Right cardiac atrium (tissue), 5 donors: ENCODE results near the gene IQSEC1. TPM values are rescaled to one million over a fixed set of nuclear protein-coding genes. Genes with fewer than 3 reads are reported as not detected.

Experiments
- ATAC-seq, 2 donors: fragments of 200-7000 bp; cut with Tn5 transposase; one replicate each; pipeline versions ENCODE4 v1.8.0 to v1.9.1; 2020; ENCODE audit warnings: moderate library complexity in 2 of 2, mild to moderate bottlenecking in 1 of 2
- DNase-seq, 3 donors: peaks; one replicate each; pipeline ENCODE4 v3.0.0-alpha.2; 2020
- H3K27ac ChIP-seq: one replicate; pipeline ENCODE4 v1.5.1; 2013; ENCODE audit warnings: mild to moderate bottlenecking, low read length, control low read depth, moderate library complexity
- H3K27me3 ChIP-seq: one replicate; pipeline ENCODE4 v1.6.1; 2013; ENCODE audit not compliant: control insufficient read depth, insufficient read depth
- H3K4me1 ChIP-seq: one replicate; pipeline ENCODE4 v1.6.1; 2013; ENCODE audit warnings: low read length; ENCODE audit not compliant: control insufficient read depth, insufficient read depth
- H3K4me3 ChIP-seq: one replicate; pipeline ENCODE4 v1.5.1; 2013; ENCODE audit warnings: low read length, control low read depth
- H3K9me3 ChIP-seq: one replicate; pipeline ENCODE4 v1.6.1; 2013; ENCODE audit warnings: low read length; ENCODE audit not compliant: control insufficient read depth
- WGBS: extraction: QIAGEN DNeasy Blood & Tissue Kit; methylation state at CpG from one replicate; pipeline ENCODE4 v1.1.7; 2013; 5-methylcytosine and 5-hydroxymethylcytosine counted together
- intact Hi-C, 4 donors: fragments of 100-400 bp; cut with DNase I; formaldehyde crosslinking; loops; one replicate each; pipeline versions ENCODE4 v1.11.0 to v1.14.0; 2022 to 2023
- polyA plus RNA-seq: library from polyadenylated mRNA; stranded (reverse); fragments of 200-250 nt; gene quantifications from one replicate; pipeline ENCODE4 v1.2.3, GENCODE V29; 2013
- total RNA-seq, 4 donors: library from RNA; stranded (reverse); fragmentation: NEBNext Ultra II Directional; extraction: Animal tissue kit (Norgen Biotek cat#: 25700); gene quantifications; one replicate each; pipeline ENCODE4 v1.2.1, GENCODE V29; 2021
- donor health status: healthy with polysubstance abuse.
- donor health status: DM: no; HTN: yes; CAD: no.
- donor health status: DM: no; HTN: no; CAD: no.
- donor health status: DM: no; HTN: yes; CAD: no; lungs with severe emphysema.
- donor health status: DM: yes; HTN: yes; CAD: no.

The IQSEC1 gene
- total and polyA plus RNA-seq, 5 donors = 31.1 to 72.6 (median 61.9) TPM

DNA sequence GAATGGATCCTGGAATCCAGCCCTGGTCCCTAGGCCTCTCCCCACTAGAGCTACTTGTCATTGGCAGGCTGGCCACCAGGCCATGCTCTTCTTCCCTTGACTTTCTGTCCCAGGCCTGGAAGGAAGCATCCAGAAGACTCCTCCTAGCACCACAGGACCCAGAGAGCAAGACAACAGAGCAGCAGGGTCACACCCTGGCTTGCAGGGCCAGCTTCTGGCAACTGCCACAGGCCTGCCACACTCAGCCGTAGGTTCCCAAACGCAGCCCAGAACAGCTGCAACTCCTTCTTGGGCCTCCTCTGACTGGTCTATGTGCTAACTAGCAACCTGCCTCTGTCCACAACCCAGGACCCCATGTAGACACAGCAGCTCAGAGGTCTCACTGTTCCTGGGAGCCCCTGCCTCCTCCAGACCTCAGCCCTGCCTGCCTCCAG lies 195.1 kb downstream of the IQSEC1 start:
- Histone ChIP-seq H3K4me1 (no peaks in the 10 kb centered on the region), H3K4me3 (no peak overlapping the region), H3K27ac (no peak overlapping the region), H3K27me3 (no peaks in the 10 kb centered on the region), H3K9me3 (no peaks in the 10 kb centered on the region)
- 80% methylated on average over 2 of the region's 2 CpGs for WGBS
- intact Hi-C loops = loop anchor here in 1 of 4 donors (10.0 kb wide), 1 partner anchor 963 kb away; no protein-coding TSS in a partner anchor
- ATAC-seq = no peak
- DNase-seq = no peak

DNA sequence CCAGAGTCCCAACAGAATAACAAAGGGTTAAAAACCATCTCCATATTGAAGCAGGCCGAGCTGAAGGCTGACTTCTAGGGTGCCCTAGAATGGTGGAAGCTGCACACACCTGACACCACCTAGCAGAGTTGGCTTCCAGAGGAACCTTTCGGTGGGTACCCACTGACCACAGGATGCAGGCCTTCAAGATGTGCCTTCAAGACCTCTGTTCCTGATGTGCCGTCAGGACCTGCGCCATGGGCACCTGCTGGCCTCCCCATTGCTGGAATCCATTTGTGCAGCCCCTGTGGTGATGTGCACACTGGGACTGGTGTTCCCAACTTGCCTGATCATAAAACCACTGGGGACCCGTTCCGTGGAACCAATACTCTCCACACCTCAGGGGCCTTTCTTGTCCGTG lies 196.2 kb downstream of the IQSEC1 start:
- ATAC-seq (no peak), DNase-seq (no peak)
- H3K9me3 ChIP-seq = no peaks in the 10 kb centered on the region
- 93% methylated on average over 7 of the region's 7 CpGs for WGBS
- H3K4me1 ChIP-seq = no peaks in the 10 kb centered on the region
- no peak overlapping the region for H3K27ac ChIP-seq
- intact Hi-C loops = loop anchor here in 1 of 4 donors (10.0 kb wide), 1 partner anchor 962 kb away; no protein-coding TSS in a partner anchor
- H3K4me3 ChIP-seq = no peak overlapping the region
- H3K27me3 ChIP-seq = no peaks in the 10 kb centered on the region

DNA sequence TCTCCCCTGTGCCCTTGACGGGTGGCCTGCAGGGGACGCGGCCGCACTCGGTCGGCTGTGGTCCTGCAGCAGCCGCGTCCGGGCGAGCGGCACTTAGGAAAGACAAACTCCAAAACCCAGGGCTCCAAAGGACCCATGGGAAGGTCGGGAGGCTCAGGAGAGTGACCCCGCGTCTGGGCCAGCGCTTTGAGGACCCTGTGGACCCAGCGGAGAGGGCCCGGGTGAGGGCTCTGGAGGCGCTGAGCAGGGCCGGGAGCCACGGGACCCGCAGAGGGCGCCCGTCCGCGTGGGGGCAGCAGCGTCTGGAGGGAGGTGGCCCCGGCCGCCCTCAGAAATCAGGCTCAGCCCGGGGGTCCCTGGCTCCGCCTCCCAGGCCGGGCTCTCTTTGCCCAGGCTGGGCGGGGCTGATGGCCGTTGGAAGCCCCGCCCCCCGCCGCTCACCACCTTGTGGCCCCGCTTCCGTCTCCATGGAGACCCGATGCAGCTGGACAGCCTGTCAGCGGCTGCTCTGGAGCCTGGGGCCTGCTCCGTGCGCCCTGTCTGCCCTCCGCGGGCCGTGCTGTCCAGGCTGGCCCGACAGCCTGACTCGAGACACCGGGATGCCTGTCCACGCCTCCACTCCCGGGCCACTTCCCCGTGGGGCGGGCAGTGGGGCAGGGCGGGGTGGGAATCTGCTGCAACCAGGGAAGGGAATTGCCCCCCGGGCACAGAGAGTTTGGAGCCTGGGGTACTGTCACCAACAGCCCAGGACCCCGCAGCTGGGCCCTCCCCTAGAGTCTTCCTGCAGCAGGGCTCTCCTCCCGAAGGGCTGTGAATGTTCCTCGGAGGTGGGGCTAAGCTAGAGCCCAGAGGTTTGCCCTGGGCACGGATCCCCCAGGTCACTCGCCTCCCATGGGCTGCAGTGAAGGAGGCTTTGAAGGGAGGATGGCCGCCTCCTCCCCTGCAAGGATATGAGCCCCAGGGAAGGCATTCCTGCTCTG lies 197.1 kb downstream of the IQSEC1 start:
- Histone ChIP-seq H3K9me3 (no peaks in the 10 kb centered on the region), H3K4me1 (no peaks in the 10 kb centered on the region), H3K27me3 (no peaks in the 10 kb centered on the region), H3K27ac (no peak overlapping the region), H3K4me3 (no peak overlapping the region)
- intact Hi-C loops = loop anchor here in 1 of 4 donors (10.0 kb wide), 1 partner anchor 961 kb away; no protein-coding TSS in a partner anchor
- ATAC-seq = peak; percentile 80 to 83
- DNase-seq = peak; percentile 61 to 86 (median 80)
- WGBS = 23% methylated on average over 60 of the region's 60 CpGs

DNA sequence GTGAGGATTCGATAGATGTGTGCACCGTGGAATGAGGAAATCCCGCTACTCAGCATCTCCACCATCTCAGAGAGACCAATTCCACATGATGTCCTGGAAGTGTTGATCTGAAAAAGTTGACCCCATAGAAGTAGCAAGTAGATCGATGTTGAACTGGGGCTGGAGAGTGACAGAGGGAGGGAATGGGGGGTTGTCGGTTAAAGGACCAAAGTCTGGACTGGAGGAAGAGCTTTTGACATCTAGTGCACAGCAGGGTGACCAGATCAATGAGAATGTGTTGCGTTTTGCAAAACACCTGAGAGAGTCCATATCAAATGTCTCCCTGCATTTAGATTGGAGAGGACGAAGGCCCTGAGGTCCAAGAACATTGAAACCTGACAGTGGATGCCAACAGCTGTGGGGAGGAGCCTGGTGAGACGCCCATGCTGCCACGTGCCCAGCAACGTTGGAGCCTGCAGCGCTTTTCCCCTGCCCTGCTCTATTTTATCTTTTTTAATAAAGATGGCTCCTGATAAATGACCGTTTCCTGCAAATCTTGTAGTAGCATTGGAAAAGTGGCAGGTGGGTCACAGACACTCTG lies 201.7 kb downstream of the IQSEC1 start:
- DNase-seq = no peak
- Histone ChIP-seq H3K9me3 (no peaks in the 10 kb centered on the region), H3K27me3 (no peaks in the 10 kb centered on the region), H3K4me1 (no peaks in the 10 kb centered on the region), H3K4me3 (no peak overlapping the region), H3K27ac (no peak overlapping the region)
- no peak for ATAC-seq
- intact Hi-C loops = loop anchor here in 1 of 4 donors (10.0 kb wide), 1 partner anchor 957 kb away; no protein-coding TSS in a partner anchor
- 81% methylated on average over 12 of the region's 12 CpGs for WGBS

DNA sequence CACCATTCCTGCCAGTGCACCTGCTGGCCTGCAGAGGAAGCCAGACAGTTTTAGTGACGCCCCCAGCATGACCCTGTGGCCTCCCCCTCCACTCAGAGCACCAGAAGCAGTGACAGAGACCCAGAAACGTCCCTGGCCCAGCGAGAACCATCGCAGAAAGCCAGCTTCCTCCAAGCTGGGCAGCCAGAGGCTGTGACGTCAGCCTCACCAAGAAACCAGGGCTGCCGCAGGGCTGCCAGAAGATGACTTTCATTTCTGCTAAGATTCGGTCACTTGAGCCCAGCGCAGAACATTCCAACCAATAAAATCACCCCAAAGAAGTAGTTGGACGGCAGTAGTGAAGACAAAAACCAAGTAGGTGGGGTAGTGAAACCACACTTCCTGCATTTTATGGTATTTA lies 202.3 kb downstream of the IQSEC1 start:
- no peak overlapping the region for H3K27ac ChIP-seq
- WGBS = 51% methylated on average over 9 of the region's 9 CpGs
- intact Hi-C loops = loop anchor here in 1 of 4 donors (10.0 kb wide), 1 partner anchor 956 kb away; no protein-coding TSS in a partner anchor
- DNase-seq (peak; percentile 77 to 89 (median 81)), ATAC-seq (no peak)
- H3K4me1 ChIP-seq = no peaks in the 10 kb centered on the region
- H3K27me3 ChIP-seq = no peaks in the 10 kb centered on the region
- H3K4me3 ChIP-seq = no peak overlapping the region
- no peaks in the 10 kb centered on the region for H3K9me3 ChIP-seq

DNA sequence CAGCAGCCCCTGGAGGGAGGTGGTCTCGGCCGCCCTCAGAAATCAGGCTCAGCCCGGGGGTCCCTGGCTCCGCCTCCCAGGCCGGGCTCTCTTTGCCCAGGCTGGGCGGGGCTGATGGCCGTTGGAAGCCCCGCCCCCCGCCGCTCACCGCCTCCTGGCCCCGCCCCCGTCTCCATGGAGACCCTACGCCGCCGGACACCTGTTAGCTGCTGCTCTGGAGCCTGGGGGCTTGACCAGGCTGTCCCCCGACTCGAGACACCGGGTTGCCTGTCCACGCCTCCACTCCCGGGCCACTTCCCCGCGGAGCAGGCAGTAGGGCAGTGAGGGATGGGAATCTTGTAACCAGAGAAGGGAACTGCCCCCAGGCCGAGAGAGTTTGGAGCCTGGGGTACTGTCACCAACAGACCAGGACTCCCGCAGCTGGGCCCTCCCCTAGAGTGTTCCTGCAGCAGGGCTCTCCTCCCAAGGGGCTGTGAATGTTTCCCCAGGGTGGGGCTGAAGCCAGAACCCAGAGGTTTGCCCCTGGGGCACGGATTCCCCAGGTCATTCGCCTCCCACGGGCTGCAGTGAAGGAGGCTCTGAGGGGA lies 204.1 kb downstream of the IQSEC1 start:
- WGBS = 15% methylated on average over 28 of the region's 28 CpGs
- ATAC-seq = peak; percentile 71 to 73
- DNase-seq = peak; percentile 60 to 87 (median 79)
- Histone ChIP-seq H3K27me3 (no peaks in the 10 kb centered on the region), H3K9me3 (no peaks in the 10 kb centered on the region), H3K4me3 (peak overlapping the region; percentile 21), H3K4me1 (no peaks in the 10 kb centered on the region), H3K27ac (no peak overlapping the region)
- intact Hi-C loops = loop anchor here in 1 of 4 donors (10.0 kb wide), 1 partner anchor 734 kb away; no protein-coding TSS in a partner anchor

DNA sequence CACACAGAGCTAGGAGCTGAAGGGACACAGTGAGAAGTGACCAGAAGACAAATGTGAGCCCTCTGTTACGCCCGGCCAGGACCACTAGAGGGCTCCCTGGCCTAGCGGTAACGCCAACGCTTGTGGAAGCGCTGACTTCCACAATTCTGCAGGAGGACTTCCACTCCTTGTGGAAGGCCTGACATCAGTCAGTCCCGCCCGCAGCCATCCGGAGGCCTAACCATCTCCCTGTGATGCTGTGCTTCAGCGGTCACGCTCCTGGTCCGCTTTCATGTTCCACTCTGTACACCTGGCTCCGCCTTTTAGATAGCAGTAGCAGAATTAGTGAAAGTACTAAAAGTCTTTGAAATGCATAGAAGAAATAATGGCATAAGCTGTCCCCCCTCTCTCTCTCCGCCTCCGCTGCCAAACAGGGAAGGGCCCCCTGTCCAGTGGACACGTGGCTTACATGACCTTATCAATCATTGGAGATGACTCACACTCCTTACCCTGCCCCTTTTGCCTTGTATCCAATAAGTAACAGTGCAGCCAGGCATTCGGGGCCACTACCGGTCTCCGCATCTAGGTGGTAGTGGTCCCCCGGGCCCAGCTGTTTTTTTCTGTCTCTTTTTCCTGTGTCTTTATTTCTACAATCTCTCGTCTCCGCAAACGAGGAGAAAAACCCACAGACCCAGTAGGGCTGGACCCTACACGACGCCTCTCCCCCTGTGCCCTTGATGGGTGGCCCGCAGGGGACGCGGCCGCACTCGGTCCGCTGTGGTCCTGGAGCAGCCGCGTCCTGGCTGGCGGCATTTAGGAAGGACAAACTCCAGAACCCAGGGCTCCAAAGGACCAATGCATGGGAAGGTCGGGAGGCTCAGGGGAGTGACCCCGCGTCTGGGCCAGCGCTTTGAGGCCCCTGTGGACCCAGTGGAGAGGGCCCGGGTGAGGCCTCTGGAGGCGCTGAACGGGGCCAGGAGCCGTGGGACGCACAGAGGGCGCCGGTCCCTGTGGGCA lies 204.9 kb downstream of the IQSEC1 start:
- Histone ChIP-seq H3K4me3 (peak overlapping the region; percentile 21), H3K27ac (no peak overlapping the region), H3K9me3 (no peaks in the 10 kb centered on the region), H3K27me3 (no peaks in the 10 kb centered on the region), H3K4me1 (no peaks in the 10 kb centered on the region)
- ATAC-seq (peak; percentile 91 to 92), DNase-seq (peak; percentile 87 to 94 (median 92))
- intact Hi-C loops = loop anchor here in 1 of 4 donors (10.0 kb wide), 1 partner anchor 734 kb away; no protein-coding TSS in a partner anchor
- 29% methylated on average over 45 of the region's 45 CpGs for WGBS

DNA sequence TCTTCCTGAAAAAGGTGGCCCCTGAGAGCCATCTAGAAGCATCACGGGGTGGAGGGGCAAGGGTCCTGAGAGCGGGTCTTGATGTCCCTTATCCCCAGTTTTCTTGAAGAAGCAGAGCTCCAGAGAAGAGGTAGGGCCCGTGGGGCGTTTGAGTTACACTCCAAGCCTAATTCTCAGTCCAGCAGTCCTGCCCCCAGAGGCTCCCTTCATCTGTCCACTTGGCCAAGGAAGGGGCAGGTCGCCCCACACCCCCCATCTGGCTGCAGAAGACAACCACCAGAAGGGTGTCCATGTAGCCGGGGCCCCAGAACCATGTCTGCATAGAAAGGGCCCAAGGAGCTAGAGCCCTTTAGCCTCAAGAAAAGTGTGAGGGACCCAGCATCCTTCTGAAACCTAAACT lies 206.4 kb downstream of the IQSEC1 start:
- H3K27me3 ChIP-seq = no peaks in the 10 kb centered on the region
- no peak overlapping the region for H3K4me3 ChIP-seq
- DNase-seq (no peak), ATAC-seq (no peak)
- intact Hi-C loops = loop anchor here in 1 of 4 donors (10.0 kb wide), 1 partner anchor 732 kb away; no protein-coding TSS in a partner anchor
- no peak overlapping the region for H3K27ac ChIP-seq
- WGBS = 83% methylated on average over 6 of the region's 6 CpGs
- H3K4me1 ChIP-seq = no peaks in the 10 kb centered on the region
- H3K9me3 ChIP-seq = no peaks in the 10 kb centered on the region

DNA sequence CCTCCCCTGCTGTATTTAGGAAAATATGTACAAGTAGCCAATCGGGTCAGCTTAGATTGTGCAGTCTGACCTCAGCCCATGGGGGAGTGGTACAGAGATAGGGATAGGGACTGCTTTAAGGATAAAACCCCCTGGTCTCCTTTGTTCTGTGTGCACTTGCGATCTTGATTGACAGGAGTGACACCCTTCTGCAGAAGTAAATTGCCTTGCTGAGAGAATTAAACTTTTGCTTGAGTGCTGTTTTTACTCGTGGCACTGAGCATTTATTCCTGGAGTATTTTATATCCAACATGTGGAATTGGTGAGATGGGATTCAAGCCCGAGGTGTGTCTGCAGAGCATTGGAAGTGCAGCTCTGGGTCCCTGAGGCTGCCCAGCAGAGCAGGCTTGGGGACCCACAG lies 208.0 kb downstream of the IQSEC1 start:
- no peak for ATAC-seq
- no peak overlapping the region for H3K4me3 ChIP-seq
- WGBS = 92% methylated on average over 4 of the region's 4 CpGs
- no peak for DNase-seq
- intact Hi-C loops = loop anchor here in 1 of 4 donors (10.0 kb wide), 1 partner anchor 730 kb away; no protein-coding TSS in a partner anchor
- no peaks in the 10 kb centered on the region for H3K4me1 ChIP-seq
- H3K27ac ChIP-seq = no peak overlapping the region
- H3K27me3 ChIP-seq = no peaks in the 10 kb centered on the region
- H3K9me3 ChIP-seq = no peaks in the 10 kb centered on the region

DNA sequence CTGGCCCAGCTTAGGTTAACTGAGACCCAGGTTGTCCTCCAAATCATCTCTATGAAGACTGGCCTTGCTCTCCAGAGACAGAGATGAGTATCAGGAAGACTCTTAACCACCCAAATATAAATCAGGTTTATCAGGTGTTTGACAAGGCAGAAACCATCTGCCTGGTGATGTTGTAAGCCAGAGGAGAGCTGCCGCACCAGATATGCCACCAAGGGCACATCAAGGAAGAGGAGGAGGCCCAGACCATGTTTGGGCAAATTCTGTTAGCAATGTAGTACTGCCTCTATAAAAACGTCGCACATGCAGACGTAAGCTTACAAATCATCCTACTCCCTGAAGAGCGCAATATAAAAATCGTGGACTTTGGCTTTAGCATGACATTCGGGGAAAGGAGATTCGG lies 210.8 kb downstream of the IQSEC1 start:
- H3K27me3 ChIP-seq = no peaks in the 10 kb centered on the region
- WGBS = 91% methylated on average over 8 of the region's 8 CpGs
- DNase-seq = no peak
- no peak overlapping the region for H3K4me3 ChIP-seq
- H3K27ac ChIP-seq = no peak overlapping the region
- ATAC-seq = no peak
- no peaks in the 10 kb centered on the region for H3K4me1 ChIP-seq
- intact Hi-C loops = loop anchor here in 1 of 4 donors (10.0 kb wide), 1 partner anchor 728 kb away; no protein-coding TSS in a partner anchor
- H3K9me3 ChIP-seq = no peaks in the 10 kb centered on the region
